H4 (cell line): ENCODE results near the gene ZNF586. TPM values are rescaled to one million over a fixed set of nuclear protein-coding genes. Genes with fewer than 3 reads are reported as not detected.
"Not testable (repeated sequence)": the region's sequence is repeated elsewhere in the genome, so short reads cannot be mapped to it uniquely, and the experiment has no call there.

Experiments used
- DNase-seq: peaks from one replicate; pipeline ENCODE4 v3.0.0-alpha.2; 2015; ENCODE audit warnings: low spot score
- total RNA-seq: library from RNA; depleted of rRNA; stranded (reverse); fragments of >200 nt; shearing (Covaris generic); gene quantifications from 2 replicates; pipeline ENCODE4 v1.2.3, GENCODE V29; 2014; rRNA removed

ZNF586 gene
- total RNA-seq = 12.7 and 19.3 TPM in 2 replicates

DNA sequence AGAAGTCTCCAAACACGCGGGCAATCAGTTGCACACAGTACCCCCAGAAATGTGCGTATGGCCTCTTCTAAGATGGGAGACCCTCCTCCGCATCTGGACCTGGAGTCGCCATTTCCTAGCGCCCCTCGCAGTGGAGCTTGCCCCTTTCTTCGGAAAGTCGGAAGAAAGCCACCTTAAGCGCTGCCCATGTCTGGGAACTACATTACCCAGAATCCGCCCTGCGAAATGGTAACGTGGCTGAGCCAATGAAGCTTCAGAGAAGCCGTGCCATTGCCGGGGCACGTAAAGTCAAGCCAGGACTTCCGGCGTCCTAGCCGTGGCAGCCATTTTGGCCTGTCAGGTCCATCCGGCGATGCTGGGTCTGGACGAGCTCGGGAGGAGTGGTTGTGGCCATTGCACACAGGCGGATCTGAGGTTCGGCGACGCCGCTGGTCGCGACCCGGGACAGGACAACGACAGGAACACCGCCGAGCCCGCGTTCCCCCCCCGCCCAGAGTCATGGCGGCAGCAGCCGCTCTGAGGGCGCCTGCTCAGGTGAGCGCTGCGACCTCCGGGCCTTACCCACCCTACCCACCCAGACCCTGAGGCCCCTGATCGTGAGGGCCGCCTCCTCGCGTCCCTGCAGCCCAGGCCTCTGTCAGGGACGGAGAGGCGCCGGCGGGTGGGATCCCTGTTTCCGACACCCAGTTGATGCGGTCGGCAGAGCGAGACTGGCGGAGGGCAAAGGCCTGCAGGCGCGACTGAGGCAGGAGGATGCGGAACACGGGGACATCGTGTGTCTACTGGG is at the start of gene ZNF586:
Gene ZNF586, plus strand, starts transcription at position 332 of the 787 bp plus-strand sequence. Its CDS starts 167 bp downstream, at position 499.
- peak; percentile 94 for DNase-seq

DNA sequence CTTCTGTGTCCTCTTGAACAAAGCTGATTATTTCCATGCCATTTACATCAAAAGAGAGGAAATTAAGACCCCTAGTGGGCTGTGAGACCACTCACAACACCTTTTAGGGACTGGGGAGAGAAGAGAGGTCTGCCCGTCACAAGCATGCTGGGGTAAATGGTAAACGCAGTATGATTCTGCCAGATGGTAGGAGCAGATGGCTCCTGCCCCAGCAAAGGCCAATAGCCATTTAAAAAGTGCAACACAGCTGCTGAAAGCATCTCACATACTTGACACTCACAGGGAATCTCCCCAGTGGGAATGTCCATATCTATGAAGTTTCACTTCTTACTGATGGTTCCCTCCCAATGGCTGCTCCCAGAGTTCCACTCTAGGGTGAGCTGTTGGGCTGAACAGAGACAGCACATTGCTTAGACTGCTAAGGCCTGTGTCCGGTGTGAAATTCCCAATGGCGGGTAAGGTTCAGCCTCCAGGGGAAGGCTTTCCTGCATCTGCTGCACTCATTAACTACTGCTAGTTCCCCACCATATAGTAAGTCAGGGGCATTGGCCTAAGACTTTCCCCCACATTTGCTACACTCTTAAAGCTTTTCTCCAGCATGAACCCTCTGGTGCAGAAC is 49.5 kb upstream of the ZNF586 start:
- DNase-seq = no peak

GRCh38 chr19:57720878-57721277 is 48.6 kb upstream of the ZNF586 start:
- no peak for DNase-seq

DNA sequence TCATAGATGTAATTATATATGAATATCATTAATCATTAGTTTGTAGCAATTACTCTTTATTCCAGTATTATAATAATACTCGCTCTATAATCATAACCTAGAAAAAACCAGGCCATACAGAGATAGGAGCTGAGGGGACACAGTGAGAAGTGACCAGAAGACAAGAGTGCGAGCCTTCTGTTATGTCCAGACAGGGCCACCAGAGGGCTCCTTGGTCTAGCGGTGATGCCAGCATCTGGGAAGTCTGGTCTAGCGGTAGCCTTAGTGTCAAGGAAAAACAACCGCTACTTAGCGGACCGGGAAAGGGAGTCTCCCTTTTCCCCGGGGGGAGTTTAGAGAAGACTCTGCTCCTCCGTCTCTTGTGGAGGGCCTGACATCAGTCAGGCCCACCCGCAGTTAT is 31.2 kb upstream of the ZNF586 start:
- DNase-seq = not testable (repeated sequence)

DNA sequence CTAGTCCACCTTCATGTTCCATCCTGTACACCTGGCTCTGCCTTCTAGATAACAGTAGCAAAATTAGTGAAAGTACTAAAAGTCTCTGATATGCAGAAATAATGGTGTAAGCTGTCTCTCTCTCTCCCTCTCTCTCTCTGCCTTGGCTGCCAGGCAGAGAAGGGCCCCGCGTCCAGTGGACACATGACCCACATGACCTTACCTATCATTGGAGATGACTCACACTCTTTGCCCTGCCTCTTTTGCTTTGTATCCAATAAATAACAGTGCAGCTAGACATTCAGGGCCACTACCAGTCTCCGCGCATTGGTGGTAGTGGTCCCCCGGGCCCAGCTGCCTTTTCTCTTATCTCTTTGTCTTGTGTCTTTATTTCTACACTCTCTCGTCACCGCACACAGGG is 30.7 kb upstream of the ZNF586 start:
- DNase-seq = not testable (repeated sequence)

- DNase-seq = peak; percentile 90
Observed at GRCh38 chr19:57746580-57747471, 22.6 kb upstream of the ZNF586 start, which contains the start of gene ZNF776. Gene ZNF776 (plus strand): TSS chr19:57746815. CDS start chr19:57747059, 244 bp downstream.

GRCh38 chr19:57747472-57747807 is 22.0 kb upstream of the ZNF586 start:
- no peak for DNase-seq

DNA sequence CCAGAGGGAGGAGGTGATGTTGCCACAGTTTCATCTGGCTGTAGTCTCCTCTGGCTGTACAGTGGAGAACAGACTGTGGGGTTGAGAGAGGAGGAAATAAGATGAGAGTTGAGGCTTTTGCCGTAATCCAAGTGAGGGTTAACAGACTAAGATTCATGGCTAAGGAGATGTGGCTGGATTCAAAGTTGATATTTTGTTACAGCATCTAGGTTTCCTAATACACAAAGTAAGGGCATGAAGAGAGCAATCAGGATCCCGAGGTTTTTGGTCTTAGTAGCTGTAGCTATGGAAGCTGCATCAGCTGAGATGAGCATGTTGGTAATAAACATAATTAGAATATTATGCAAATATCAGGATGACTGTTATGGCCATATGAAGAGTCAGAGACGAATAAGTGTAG is 21.4 kb upstream of the ZNF586 start:
- DNase-seq = no peak

- DNase-seq = no peak
Observed at GRCh38 chr19:57754091-57754673, 15.3 kb upstream of the ZNF586 start.

GRCh38 chr19:57755031-57755430 is 14.4 kb upstream of the ZNF586 start:
- DNase-seq = no peak

DNA sequence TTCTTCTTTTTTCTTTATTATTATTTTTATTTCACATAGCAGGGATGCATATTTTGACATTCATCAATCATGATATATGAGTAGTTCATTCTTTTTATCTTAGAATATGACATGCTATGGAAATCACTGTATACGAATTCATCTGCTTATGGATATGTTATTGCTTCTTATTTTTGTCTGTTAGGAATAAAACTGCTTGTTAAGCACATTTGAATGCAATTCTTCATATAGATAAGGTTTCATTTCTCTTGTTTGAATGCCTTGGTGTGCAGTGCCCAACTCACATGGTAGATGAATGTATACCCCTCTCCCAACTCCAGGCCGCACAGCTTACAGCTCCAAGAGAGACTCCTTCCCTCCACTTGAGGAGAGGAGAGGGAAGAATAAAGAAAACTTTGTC is 11.5 kb upstream of the ZNF586 start:
- DNase-seq = no peak

DNA sequence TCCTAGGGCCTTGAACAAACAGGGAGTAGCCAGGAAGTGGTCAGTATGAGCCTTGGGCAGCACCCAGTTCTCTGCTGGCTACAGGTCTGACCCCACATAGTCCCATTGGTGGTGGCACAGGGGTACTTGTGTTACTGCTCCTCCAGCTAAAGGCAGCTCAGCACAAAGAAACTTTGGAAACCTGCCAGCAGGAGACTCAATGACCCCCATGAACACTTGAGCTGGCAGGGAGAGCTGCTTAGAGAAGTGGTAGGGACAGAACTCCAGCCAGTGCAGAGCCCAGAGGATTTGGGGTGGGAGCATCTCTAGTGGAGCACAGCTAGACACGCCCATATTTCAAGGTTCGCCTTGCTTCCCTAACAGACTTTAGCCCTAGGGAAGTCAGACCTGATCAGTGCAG is 10.4 kb upstream of the ZNF586 start:
- DNase-seq = no peak

- no peak for DNase-seq
Observed at GRCh38 chr19:57771417-57771816, 1.9 kb downstream of the ZNF586 start.

DNA sequence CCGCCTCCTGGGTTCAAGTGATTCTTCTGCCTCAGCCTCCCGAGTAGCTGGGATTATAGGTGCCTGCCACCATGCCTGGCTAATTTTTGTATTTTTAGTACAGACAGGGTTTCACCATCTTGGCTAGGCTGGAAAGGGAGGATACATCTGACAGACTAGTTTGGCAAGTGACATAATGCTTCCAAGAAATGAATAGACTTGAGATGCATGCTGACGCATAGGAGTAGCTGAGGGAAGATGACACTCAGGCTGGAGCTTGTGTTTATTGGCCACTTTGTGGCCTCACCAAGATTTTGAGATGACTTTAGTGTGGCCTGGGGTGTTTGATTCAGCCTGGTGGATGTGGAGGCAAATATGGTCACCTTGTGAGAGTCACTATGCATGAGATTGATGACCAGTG is 4.0 kb downstream of the ZNF586 start:
- DNase-seq = no peak

GRCh38 chr19:57776764-57777296 is 7.4 kb downstream of the ZNF586 start:
- no peak for DNase-seq

GRCh38 chr19:57778336-57778735 is 8.9 kb downstream of the ZNF586 start:
- DNase-seq = no peak

GRCh38 chr19:57779220-57779845 is 9.9 kb downstream of the ZNF586 start:
- DNase-seq = no peak

DNA sequence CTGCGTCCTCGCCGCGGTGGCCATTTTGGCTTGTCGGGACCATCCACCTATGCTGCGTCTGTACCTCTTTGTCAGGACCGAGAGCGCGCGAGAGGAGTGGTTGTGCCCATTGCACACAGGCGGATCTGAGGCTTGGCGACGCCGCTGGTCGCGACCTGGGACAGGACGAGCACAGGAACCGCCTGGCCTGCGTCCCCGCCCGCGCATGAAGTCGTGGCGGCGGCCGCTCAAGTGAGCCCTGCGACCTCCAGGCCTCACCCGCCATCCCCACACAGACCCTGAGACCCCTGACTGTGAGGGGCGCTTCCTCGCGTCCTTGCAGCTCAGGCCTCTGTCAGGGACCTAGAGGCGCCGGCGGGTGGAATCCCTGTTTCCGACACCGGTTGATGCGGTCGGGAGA is 16.8 kb downstream of the ZNF586 start:
- DNase-seq = no peak

- no peak for DNase-seq
Observed at GRCh38 chr19:57786906-57787305, 17.4 kb downstream of the ZNF586 start.

DNA sequence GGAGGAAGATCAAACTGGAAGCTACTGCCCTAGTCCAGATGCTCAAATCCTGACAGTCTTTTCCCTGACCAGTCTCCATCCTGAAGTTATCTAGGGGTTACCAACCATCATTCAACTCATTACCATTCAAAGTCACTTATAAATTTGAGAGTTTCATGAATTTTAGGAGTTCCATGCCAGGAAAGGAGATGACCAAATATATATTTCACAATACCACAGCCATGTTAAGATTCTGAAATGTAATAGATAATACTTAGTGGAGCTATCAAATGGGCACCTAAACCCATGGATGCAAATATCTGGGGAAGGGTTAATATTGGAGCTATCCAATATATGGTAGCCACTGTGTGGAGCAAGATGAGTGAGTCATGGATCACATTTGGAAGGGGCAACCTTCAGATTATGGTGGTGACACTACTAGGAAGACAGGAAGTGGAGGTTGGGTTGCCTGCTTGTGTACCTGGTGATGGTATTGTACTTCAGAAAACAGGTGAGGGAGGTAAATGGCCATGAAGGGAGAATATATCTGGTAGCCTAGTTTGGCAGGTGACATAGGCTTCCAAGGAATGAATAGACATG is 18.7 kb downstream of the ZNF586 start:
- no peak for DNase-seq

- no peak for DNase-seq
Observed at GRCh38 chr19:57789288-57789687, 19.8 kb downstream of the ZNF586 start.
